HFF-Myc (cell line): ENCODE data around the gene GAS6.
"Not testable (repeated sequence)": the region's sequence is repeated elsewhere in the genome, so short reads cannot be mapped to it uniquely, and the experiment has no call there.

Experiments used
- DNase-seq: peaks from one replicate; pipeline ENCODE4 v3.0.0-alpha.2; 2011; ENCODE audit warnings: low read depth; ENCODE audit errors: extremely low read depth
- H3K4me3 ChIP-seq: replicated peaks from 2 replicates; pipeline ENCODE4 v1.5.1; 2011; ENCODE audit warnings: low read depth, mild to moderate bottlenecking, control low read depth, low read length
- TF ChIP-seq, protein P1 (sequence below): IDR thresholded peaks from 2 replicates; pipeline ENCODE4 v1.5.1; 2012; ENCODE audit warnings: mild to moderate bottlenecking, low read depth, low read length, control low read depth; ENCODE audit errors: missing control alignments

GAS6 gene

DNA sequence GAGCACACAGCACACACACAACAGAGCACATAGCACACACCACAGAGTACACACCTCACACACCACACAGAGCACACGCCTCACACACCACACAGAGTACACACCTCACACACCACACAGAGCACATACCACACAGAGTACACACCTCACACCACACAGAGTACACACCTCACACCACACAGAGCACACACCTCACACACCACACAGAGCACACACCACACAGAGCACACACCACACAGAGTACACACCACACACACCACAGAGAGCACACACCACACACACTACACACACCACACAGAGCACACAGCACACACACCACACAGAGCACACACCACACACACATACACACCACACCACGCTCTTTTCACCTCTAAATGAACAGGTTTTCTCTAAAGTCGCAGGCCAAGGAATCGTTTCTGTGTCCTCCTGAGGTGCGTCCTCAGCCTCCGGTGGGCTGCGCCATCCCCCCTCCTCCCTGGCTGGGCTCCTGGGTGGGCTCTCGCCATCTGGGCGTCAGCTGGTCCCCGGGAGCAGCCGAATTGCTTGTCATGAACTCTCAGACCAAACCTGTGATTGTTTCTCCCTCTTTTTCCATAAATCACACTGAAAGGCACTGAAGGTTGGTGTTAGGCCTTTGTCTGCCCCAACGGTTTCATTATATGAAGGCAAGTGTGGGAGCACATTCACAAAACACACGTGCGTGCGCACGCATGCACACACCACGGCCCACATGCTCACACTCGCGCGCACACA lies 67.5 kb downstream of the GAS6 start:
- H3K4me3 ChIP-seq = no peak overlapping the region
- DNase-seq = no peak
- TF ChIP-seq, protein P1, sequence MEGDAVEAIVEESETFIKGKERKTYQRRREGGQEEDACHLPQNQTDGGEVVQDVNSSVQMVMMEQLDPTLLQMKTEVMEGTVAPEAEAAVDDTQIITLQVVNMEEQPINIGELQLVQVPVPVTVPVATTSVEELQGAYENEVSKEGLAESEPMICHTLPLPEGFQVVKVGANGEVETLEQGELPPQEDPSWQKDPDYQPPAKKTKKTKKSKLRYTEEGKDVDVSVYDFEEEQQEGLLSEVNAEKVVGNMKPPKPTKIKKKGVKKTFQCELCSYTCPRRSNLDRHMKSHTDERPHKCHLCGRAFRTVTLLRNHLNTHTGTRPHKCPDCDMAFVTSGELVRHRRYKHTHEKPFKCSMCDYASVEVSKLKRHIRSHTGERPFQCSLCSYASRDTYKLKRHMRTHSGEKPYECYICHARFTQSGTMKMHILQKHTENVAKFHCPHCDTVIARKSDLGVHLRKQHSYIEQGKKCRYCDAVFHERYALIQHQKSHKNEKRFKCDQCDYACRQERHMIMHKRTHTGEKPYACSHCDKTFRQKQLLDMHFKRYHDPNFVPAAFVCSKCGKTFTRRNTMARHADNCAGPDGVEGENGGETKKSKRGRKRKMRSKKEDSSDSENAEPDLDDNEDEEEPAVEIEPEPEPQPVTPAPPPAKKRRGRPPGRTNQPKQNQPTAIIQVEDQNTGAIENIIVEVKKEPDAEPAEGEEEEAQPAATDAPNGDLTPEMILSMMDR = no peak

DNA sequence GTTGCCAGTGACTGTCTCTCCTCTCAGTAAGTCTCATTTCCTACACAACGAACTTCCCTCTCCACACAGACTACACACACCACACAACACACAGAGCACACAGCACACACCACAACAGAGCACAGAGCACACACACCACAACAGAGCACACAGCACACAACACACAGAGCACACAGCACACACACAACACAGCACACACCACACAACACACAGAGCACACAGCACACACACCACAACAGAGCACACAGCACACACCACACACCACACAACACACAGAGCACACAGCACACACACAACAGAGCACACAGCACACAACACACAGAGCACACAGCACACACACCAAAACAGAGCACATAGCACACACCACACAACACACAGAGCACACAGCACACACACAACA lies 68.5 kb downstream of the GAS6 start:
- H3K4me3 ChIP-seq, DNase-seq: not testable (repeated sequence)

DNA sequence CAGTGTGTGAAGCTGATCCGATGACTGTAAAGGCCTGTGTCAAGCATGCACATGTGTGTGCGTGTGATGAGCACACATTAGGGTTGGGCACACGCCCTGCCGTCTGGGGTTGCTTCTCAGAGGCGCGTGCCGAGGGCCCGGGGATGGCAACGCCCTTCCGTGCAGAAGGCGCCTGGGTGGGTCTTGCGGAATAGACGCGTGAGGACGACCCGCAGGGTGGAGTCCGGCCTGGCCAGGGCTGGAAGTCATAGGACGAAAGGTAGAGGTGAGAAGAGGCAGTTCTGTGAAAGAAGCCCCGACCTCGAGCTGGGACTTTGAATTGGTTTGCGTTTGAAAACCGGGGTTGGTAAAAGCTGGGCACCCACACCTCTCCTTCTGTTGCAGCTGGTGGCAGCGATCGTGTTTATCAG lies 69.1 kb downstream of the GAS6 start:
- no peak for DNase-seq
- TF ChIP-seq, protein P1 = no peak
- H3K4me3 ChIP-seq = no peak overlapping the region

DNA sequence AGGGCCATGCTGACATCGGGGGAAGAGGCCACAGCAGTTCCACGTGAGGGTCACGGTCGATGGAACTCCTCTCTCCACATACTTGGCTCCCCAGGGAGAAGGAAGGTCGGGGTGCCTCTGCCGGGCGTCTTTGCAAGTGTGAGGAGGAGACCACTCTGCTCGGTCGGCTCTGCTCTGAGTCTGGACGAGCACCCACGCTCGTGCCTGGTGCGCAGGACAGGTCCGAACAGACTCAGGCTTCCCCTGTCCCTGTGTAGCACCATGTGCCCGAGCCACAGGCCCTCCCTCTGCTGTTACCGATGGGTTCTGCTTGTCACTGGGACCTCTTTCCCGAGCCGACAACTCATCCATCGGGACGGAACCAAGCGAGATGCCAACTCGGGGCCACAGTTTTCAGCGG lies 69.8 kb downstream of the GAS6 start:
- no peak overlapping the region for H3K4me3 ChIP-seq
- TF ChIP-seq, protein P1 = no peak
- DNase-seq = no peak

DNA sequence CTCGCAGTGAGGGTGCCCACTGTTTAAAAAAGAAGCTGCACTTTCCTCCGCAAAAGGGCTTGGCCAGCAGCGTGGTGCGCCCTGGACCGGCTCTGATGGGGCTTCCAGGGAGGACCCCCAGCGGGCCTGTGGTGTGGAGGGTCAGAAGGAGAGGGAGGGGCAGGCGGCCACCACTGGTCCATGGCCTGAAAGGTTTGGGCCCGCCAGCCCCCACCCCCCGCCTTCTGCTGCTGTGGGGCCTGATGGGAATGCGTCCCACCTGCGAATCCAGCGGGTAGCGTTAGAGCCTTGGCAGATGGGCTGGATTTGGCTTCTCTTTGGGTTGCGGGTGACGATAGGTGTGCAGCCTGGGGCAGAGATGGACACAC lies 70.2 kb downstream of the GAS6 start:
- no peak overlapping the region for H3K4me3 ChIP-seq
- DNase-seq = no peak
- TF ChIP-seq, protein P1 = no peak

DNA sequence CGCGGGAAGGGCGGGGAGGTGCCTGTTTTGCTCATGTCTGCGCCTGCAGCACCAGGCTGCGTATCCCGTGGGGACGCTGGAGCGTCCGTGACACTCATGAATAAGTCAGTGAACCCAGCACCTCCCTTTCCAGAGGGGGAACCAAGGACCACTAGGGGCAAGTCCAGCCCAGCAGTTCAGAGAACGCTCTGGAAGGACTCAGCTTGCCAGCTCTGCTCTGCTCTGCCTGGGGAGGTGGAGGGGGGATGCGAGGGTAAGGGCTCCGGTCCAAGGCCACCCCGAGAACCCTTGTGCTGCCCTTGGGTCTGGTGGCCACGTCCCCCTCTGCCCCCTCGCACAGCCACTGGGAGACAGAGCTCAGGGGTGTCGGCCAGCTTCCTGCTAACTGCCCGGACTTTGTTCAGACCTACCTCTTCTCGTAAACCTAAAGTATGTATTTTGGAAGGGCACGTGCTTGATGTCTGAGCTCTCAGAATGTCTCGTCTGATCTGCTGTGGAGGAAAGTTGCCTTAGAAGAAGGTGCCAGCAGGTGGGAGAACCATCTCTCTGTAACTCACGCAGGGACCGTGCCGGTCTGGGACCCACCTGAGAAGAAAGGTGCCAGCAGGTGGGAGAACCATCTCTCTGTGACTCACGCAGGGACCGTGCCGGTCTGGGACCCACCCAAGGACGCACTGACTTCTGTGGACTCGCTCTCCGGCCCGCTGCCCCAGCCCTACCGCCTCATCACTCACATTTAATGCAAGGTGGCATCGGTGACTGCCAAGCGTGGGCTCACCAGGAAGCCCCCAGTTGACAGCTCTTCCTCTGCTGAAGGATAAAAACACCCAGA lies 70.8 kb downstream of the GAS6 start:
- TF ChIP-seq, protein P1 = no peak
- DNase-seq = no peak
- H3K4me3 ChIP-seq = no peak overlapping the region

DNA sequence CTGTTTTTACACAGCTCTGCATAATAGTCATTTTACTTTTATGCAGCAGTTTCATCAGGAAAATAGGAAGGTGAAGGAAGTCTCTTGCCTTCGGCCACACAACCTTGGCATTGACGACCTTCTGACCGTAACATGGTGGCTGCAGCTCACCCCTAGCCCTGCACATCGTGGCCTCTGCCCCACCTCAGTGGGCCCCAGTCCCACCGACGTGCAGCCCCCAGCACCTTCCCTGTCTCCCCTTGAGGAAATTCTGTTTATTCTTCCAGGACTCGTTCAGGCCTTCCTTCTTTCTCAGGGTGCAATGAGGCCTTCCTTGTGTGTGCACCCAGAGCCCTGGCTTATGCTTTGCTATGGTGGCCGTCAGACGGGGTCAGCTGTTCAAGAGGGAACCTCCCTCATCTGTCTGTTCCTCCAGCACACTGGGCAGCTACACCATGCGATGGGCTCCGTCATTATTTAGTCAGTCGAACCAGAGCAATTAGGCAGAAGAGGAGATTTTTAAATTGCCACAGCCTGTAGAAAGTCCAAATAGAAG lies 71.6 kb downstream of the GAS6 start:
- no peak overlapping the region for H3K4me3 ChIP-seq
- TF ChIP-seq, protein P1 = no peak

More for the DNA sequence above, 71.6 kb downstream of the GAS6 start:
- DNase-seq = no peak
